Stimulated activated CD8-positive, alpha-beta memory T cell treated with anti-CD3 and anti-CD28 coated beads, Interleukin-15, amount 100 ng/mL, for 48 hours (primary cell): ENCODE results near the gene JAK1.
A peak's percentile ranks its signal among the peaks of the same experiment; 100 is the strongest.
"Not testable (repeated sequence)": the region's sequence is repeated elsewhere in the genome, so short reads cannot be mapped to it uniquely, and the experiment has no call there.

Experiments
- DNase-seq, 2 donors: peaks; one replicate each; pipeline ENCODE4 v3.0.0-alpha.2; 2020; ENCODE audit warnings: low read depth in 2 of 2

The JAK1 gene

GRCh38 chr1:64839732-64840405 is 126.5 kb downstream of the JAK1 start:
- DNase-seq: no peak

- no peak for DNase-seq
Observed at GRCh38 chr1:64839261-64839660, 127.1 kb downstream of the JAK1 start.

GRCh38 chr1:64838486-64838885 is 127.9 kb downstream of the JAK1 start:
- DNase-seq: no peak

GRCh38 chr1:64836802-64837201 is 129.5 kb downstream of the JAK1 start:
- DNase-seq: no peak

GRCh38 chr1:64834734-64835133 is 131.6 kb downstream of the JAK1 start:
- no peak for DNase-seq

GRCh38 chr1:64830030-64830651 is 136.2 kb downstream of the JAK1 start:
- DNase-seq: no peak

GRCh38 chr1:64829411-64830029 is 136.8 kb downstream of the JAK1 start:
- DNase-seq: no peak

GRCh38 chr1:64828829-64829228 is 137.5 kb downstream of the JAK1 start:
- DNase-seq: no peak

GRCh38 chr1:64826991-64827390 is 139.4 kb downstream of the JAK1 start:
- no peak for DNase-seq

GRCh38 chr1:64823691-64824476 is 142.5 kb downstream of the JAK1 start:
- DNase-seq: peak in 1 of 2 donors; percentile 27

- no peak for DNase-seq
Observed at GRCh38 chr1:64822621-64823020, 143.7 kb downstream of the JAK1 start.

- not testable (repeated sequence) for DNase-seq
Observed at GRCh38 chr1:64820572-64820971, 145.8 kb downstream of the JAK1 start.

GRCh38 chr1:64817364-64817763 is 149.0 kb downstream of the JAK1 start:
- not testable (repeated sequence) for DNase-seq

GRCh38 chr1:64814427-64814826 is 151.9 kb downstream of the JAK1 start:
- DNase-seq: no peak

- DNase-seq: no peak
Observed at GRCh38 chr1:64811131-64811530, 155.2 kb downstream of the JAK1 start.

- no peak for DNase-seq
Observed at GRCh38 chr1:64810001-64810400, 156.3 kb downstream of the JAK1 start.

- DNase-seq: no peak
Observed at GRCh38 chr1:64809309-64809708, 157.0 kb downstream of the JAK1 start.

- DNase-seq: no peak
Observed at GRCh38 chr1:64801851-64802523, 164.4 kb downstream of the JAK1 start.

- no peak for DNase-seq
Observed at GRCh38 chr1:64798872-64799271, 167.5 kb downstream of the JAK1 start.

- DNase-seq: no peak
Observed at GRCh38 chr1:64790832-64791487, 175.4 kb downstream of the JAK1 start.
